ENCODE measurements around the gene PRM1. TPM values are rescaled to one million over a fixed set of nuclear protein-coding genes. Genes with fewer than 3 reads are reported as not detected.
"Not testable (repeated sequence)": the region's sequence is repeated elsewhere in the genome, so short reads cannot be mapped to it uniquely, and the experiment has no call there.

Gene PRM1
- total RNA-seq, 1 donor from 2014 or later = not detected

DNA sequence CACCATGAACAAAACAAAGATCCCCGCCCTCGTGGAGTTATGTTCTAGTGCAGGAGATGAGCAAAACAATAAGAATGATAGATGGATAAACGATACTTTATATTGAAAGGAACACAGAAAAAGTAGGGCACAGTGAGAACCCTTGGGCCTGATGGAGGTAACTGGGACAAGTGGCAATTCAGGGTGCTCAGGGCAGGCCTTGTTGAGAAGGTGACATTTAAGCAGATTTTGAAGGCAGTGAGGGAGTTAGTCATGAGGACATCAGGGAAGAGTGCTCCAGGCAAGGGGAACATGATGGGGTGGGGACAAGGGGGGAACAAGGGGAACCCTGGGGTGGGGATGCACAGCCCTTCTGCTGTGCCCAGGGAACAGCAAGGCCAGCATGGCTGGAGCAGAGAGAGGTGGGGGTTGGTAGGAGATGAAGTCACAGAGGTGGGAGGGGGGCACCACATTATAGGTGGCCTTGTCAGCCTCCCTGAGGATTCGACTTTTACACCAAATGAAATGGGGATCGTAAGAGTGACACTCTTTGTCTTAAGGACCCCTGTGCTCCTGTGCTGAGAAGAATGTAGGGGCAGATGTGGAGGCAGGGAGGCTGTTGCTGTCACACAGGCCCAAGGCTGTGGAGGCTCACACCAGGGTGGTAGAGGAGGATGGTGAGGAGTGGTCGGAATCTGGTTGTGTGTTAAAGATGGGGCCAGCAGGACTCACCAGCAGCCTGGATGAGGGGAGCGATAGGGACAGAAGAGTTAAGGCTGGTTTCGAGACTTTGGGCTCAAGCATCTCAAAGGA, 9.2 kb upstream of the PRM1 start:
- TF ChIP-seq, protein P1, sequence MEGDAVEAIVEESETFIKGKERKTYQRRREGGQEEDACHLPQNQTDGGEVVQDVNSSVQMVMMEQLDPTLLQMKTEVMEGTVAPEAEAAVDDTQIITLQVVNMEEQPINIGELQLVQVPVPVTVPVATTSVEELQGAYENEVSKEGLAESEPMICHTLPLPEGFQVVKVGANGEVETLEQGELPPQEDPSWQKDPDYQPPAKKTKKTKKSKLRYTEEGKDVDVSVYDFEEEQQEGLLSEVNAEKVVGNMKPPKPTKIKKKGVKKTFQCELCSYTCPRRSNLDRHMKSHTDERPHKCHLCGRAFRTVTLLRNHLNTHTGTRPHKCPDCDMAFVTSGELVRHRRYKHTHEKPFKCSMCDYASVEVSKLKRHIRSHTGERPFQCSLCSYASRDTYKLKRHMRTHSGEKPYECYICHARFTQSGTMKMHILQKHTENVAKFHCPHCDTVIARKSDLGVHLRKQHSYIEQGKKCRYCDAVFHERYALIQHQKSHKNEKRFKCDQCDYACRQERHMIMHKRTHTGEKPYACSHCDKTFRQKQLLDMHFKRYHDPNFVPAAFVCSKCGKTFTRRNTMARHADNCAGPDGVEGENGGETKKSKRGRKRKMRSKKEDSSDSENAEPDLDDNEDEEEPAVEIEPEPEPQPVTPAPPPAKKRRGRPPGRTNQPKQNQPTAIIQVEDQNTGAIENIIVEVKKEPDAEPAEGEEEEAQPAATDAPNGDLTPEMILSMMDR (conservative IDR thresholded peaks at IDR 0.05) = no peak
- DNase-seq (ENCODE audit: low read depth, low spot score) = no peak
- H3K4me3 Mint-ChIP-seq = no peak overlapping the region
- no peaks in the 10 kb centered on the region for H3K36me3 Mint-ChIP-seq (ENCODE audit: low read depth)
- H3K27ac Mint-ChIP-seq (ENCODE audit: unreplicated experiment) = no peak overlapping the region
- no peaks in the 10 kb centered on the region for H3K9me3 Mint-ChIP-seq
- H3K27me3 Mint-ChIP-seq (ENCODE audit: low read depth) = no peaks in the 10 kb centered on the region
- peaks cover 6% of the 10 kb centered on the region for H3K4me1 Mint-ChIP-seq

DNA sequence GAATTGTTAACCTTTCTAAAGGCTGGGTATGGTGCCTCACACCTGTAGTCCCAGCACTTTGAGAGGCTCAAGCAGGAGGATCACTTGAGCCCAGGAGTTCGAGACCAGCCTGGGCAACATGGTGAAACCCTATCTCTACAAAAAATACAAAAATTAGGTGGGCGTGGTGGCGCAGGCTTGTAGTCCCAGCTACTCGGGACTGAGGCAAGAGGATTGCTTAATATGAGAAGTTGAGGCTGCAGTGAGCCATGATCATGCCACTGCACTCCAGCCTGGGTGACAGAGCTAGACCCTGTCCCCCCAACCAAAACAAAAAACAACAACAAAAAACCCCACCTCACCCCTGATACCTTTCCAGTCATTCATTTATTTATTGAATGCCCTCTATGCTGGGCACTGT, 8.6 kb upstream of the PRM1 start:
- not testable (repeated sequence) for H3K4me3 Mint-ChIP-seq; H3K27me3 Mint-ChIP-seq (ENCODE audit: low read depth); DNase-seq (ENCODE audit: low read depth, low spot score); H3K4me1 Mint-ChIP-seq; H3K9me3 Mint-ChIP-seq; H3K36me3 Mint-ChIP-seq (ENCODE audit: low read depth); H3K27ac Mint-ChIP-seq (ENCODE audit: unreplicated experiment)

DNA sequence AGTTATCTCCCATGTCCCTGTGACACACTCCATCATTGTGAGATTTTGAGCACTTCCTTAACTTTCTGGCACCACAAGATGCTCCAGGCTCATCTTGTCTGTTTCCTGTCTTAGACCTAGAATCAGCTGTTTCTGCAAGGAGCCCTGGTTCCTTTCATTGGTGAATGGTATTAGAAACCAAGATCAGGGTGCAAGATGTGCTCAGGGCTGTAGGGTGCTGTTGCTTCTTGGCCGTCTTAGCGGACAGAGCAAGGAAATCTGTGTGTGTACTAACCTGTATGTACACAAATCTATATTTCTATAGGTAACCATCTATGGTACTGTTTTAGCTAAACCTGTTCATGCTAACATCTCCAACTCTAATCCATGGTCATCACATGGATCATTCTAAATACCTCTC, 8.1 kb upstream of the PRM1 start:
- no peak overlapping the region for H3K27ac Mint-ChIP-seq (ENCODE audit: unreplicated experiment)
- no peaks in the 10 kb centered on the region for H3K9me3 Mint-ChIP-seq
- no peak for DNase-seq (ENCODE audit: low read depth, low spot score)
- H3K4me3 Mint-ChIP-seq = no peak overlapping the region
- no peaks in the 10 kb centered on the region for H3K36me3 Mint-ChIP-seq (ENCODE audit: low read depth)
- TF ChIP-seq, protein P1 (conservative IDR thresholded peaks at IDR 0.05) = no peak
- no peaks in the 10 kb centered on the region for H3K27me3 Mint-ChIP-seq (ENCODE audit: low read depth)
- H3K4me1 Mint-ChIP-seq = peaks cover 6% of the 10 kb centered on the region

DNA sequence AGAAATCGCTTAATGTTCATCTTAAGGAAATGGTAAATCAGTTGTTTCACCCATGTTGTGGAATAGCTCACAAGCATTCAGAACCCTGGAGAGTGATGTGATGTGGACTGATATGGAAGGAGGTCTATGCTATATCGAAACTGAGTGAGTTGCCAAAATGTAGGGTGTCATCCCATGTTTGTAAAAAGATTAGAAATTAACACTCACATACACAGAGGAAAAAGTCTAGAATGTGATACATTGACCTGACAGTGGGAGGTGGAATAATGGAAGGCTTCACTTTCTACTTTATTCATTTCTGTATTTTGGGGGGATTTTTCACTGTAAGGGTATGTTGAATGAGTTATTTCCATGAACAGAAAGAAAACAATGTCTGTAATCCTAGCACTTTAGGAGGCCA, 4.7 kb upstream of the PRM1 start:
- no peaks in the 10 kb centered on the region for H3K36me3 Mint-ChIP-seq (ENCODE audit: low read depth)
- no peak overlapping the region for H3K4me3 Mint-ChIP-seq
- H3K9me3 Mint-ChIP-seq = no peaks in the 10 kb centered on the region

DNA sequence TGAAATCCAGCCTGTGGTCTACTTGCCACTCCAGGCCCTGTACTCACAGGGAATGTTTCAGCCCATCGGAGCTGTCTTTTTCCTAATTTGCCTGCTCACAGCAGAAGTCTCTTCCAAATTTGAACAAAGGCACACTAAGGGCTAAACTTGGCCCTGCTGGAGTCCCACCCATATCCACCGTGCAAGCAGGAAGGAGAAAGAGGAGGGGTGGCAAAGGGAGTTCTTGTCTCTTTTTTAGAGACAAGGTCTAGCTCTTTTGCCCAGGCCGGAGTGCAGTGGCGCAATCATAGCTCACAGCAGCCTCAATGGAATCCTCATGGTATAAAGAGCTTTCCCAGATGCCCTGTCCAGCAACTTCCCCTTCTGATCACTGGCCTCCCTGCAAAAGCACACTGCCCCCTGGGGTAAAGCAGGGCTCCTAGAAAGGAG, 2.7 kb upstream of the PRM1 start:
- no peaks in the 10 kb centered on the region for H3K4me1 Mint-ChIP-seq
- no peaks in the 10 kb centered on the region for H3K27me3 Mint-ChIP-seq (ENCODE audit: low read depth)
- no peaks in the 10 kb centered on the region for H3K36me3 Mint-ChIP-seq (ENCODE audit: low read depth)
- no peaks in the 10 kb centered on the region for H3K9me3 Mint-ChIP-seq
- DNase-seq (ENCODE audit: low read depth, low spot score) = no peak
- H3K27ac Mint-ChIP-seq (ENCODE audit: unreplicated experiment) = no peak overlapping the region
- TF ChIP-seq, protein P1 (conservative IDR thresholded peaks at IDR 0.05) = no peak
- no peak overlapping the region for H3K4me3 Mint-ChIP-seq

More for the DNA sequence above, 4.7 kb upstream of the PRM1 start:
- TF ChIP-seq, protein P1 (conservative IDR thresholded peaks at IDR 0.05) = no peak
- Mint-ChIP-seq H3K4me1 (no peaks in the 10 kb centered on the region), H3K27ac (ENCODE audit: unreplicated experiment) (no peak overlapping the region), H3K27me3 (ENCODE audit: low read depth) (no peaks in the 10 kb centered on the region)
- DNase-seq (ENCODE audit: low read depth, low spot score) = no peak

All from neural crest cell (in vitro differentiated cells).